ENCODE results near the gene MED17. TPM values are rescaled to one million over a fixed set of nuclear protein-coding genes. Genes with fewer than 3 reads are reported as not detected.

MED17 gene
- total RNA-seq, 1 donor from 2014 or later, result 40.0 TPM

- no peak overlapping the region for H3K4me3 Mint-ChIP-seq (ENCODE audit: unreplicated experiment)
- Histone ChIP-seq H4K20me1 (ENCODE audit: insufficient read depth, low read length) (no peaks in the 10 kb centered on the region), H3K27me3 (ENCODE audit: insufficient read depth, low read length) (no peaks in the 10 kb centered on the region), H3K4me3 (ENCODE audit: insufficient read depth, low read depth, low read length) (no peak overlapping the region), H3K9me3 (ENCODE audit: insufficient read depth, low read depth, low read length) (no peaks in the 10 kb centered on the region), H3K9ac (ENCODE audit: low read length) (no peak overlapping the region), H3K79me2 (ENCODE audit: insufficient read depth, low read length) (no peaks in the 10 kb centered on the region), H2AFZ (ENCODE audit: low read depth, low read length) (no peak overlapping the region), H3K4me1 (ENCODE audit: insufficient read depth, low read length) (peaks cover 12% of the 10 kb centered on the region), H3K36me3 (ENCODE audit: insufficient read depth, low read length) (no peaks in the 10 kb centered on the region), H3K4me2 (ENCODE audit: low read length) (no peak overlapping the region), H3K27ac (ENCODE audit: low read depth, low read length) (no peak overlapping the region)
- FAIRE-seq, result no peak
- H3K27ac Mint-ChIP-seq (ENCODE audit: unreplicated experiment), result no peak overlapping the region
- no peak for DNase-seq (ENCODE audit: low read depth)
- H3K4me1 Mint-ChIP-seq (ENCODE audit: low read depth, unreplicated experiment), result peaks cover 26% of the 10 kb centered on the region
- no peak for TF ChIP-seq CTCF (IDR thresholded peaks at IDR 0.05; ENCODE audit: insufficient read depth, low read depth, low read length)
- no peak for TF ChIP-seq EZH2 (IDR thresholded peaks at IDR 0.05; ENCODE audit: insufficient read depth, low read length)
- no peaks in the 10 kb centered on the region for H3K36me3 Mint-ChIP-seq (ENCODE audit: low read depth, unreplicated experiment)
- peaks cover 2% of the 10 kb centered on the region for H3K9me3 Mint-ChIP-seq (ENCODE audit: unreplicated experiment)
- H3K27me3 Mint-ChIP-seq (ENCODE audit: low read depth, unreplicated experiment), result peaks cover 7% of the 10 kb centered on the region
Observed at GRCh38 chr11:93844568-93844967, 60.5 kb downstream of the MED17 start.

- Histone ChIP-seq H3K27ac (ENCODE audit: low read depth, low read length) (no peak overlapping the region), H3K36me3 (ENCODE audit: insufficient read depth, low read length) (no peaks in the 10 kb centered on the region), H3K4me2 (ENCODE audit: low read length) (no peak overlapping the region), H3K79me2 (ENCODE audit: insufficient read depth, low read length) (no peaks in the 10 kb centered on the region), H3K9me3 (ENCODE audit: insufficient read depth, low read depth, low read length) (no peaks in the 10 kb centered on the region), H3K4me3 (ENCODE audit: insufficient read depth, low read depth, low read length) (no peak overlapping the region), H3K4me1 (ENCODE audit: insufficient read depth, low read length) (peaks cover 15% of the 10 kb centered on the region), H3K27me3 (ENCODE audit: insufficient read depth, low read length) (no peaks in the 10 kb centered on the region), H3K9ac (ENCODE audit: low read length) (no peak overlapping the region), H4K20me1 (ENCODE audit: insufficient read depth, low read length) (no peaks in the 10 kb centered on the region), H2AFZ (ENCODE audit: low read depth, low read length) (no peak overlapping the region)
- FAIRE-seq (no peak), DNase-seq (ENCODE audit: low read depth) (peak; percentile 11)
- Mint-ChIP-seq H3K4me3 (ENCODE audit: unreplicated experiment) (no peak overlapping the region), H3K9me3 (ENCODE audit: unreplicated experiment) (peaks cover 2% of the 10 kb centered on the region), H3K4me1 (ENCODE audit: low read depth, unreplicated experiment) (peaks cover 26% of the 10 kb centered on the region), H3K27me3 (ENCODE audit: low read depth, unreplicated experiment) (peaks cover 8% of the 10 kb centered on the region), H3K36me3 (ENCODE audit: low read depth, unreplicated experiment) (no peaks in the 10 kb centered on the region), H3K27ac (ENCODE audit: unreplicated experiment) (no peak overlapping the region)
- TF ChIP-seq EZH2 (IDR thresholded peaks at IDR 0.05; ENCODE audit: insufficient read depth, low read length) (no peak), CTCF (IDR thresholded peaks at IDR 0.05; ENCODE audit: insufficient read depth, low read depth, low read length) (no peak)
Observed at GRCh38 chr11:93845181-93846092, 61.4 kb downstream of the MED17 start.

GRCh38 chr11:93846411-93846810 is 62.3 kb downstream of the MED17 start:
- Histone ChIP-seq H3K27ac (ENCODE audit: low read depth, low read length) (no peak overlapping the region), H3K4me1 (ENCODE audit: insufficient read depth, low read length) (peaks cover 15% of the 10 kb centered on the region), H3K36me3 (ENCODE audit: insufficient read depth, low read length) (no peaks in the 10 kb centered on the region), H3K4me2 (ENCODE audit: low read length) (peak overlapping the region; percentile 57), H3K9me3 (ENCODE audit: insufficient read depth, low read depth, low read length) (no peaks in the 10 kb centered on the region), H3K27me3 (ENCODE audit: insufficient read depth, low read length) (no peaks in the 10 kb centered on the region), H3K9ac (ENCODE audit: low read length) (no peak overlapping the region), H2AFZ (ENCODE audit: low read depth, low read length) (peak overlapping the region; percentile 31), H3K4me3 (ENCODE audit: insufficient read depth, low read depth, low read length) (no peak overlapping the region), H4K20me1 (ENCODE audit: insufficient read depth, low read length) (no peaks in the 10 kb centered on the region), H3K79me2 (ENCODE audit: insufficient read depth, low read length) (no peaks in the 10 kb centered on the region)
- DNase-seq (ENCODE audit: low read depth) (peak; percentile 58), FAIRE-seq (no peak)
- H3K9me3 Mint-ChIP-seq (ENCODE audit: unreplicated experiment), result peaks cover 2% of the 10 kb centered on the region
- H3K4me1 Mint-ChIP-seq (ENCODE audit: low read depth, unreplicated experiment), result peaks cover 26% of the 10 kb centered on the region
- no peaks in the 10 kb centered on the region for H3K36me3 Mint-ChIP-seq (ENCODE audit: low read depth, unreplicated experiment)
- no peak overlapping the region for H3K4me3 Mint-ChIP-seq (ENCODE audit: unreplicated experiment)
- TF ChIP-seq CTCF (IDR thresholded peaks at IDR 0.05; ENCODE audit: insufficient read depth, low read depth, low read length) (no peak), EZH2 (IDR thresholded peaks at IDR 0.05; ENCODE audit: insufficient read depth, low read length) (no peak)
- H3K27me3 Mint-ChIP-seq (ENCODE audit: low read depth, unreplicated experiment), result peaks cover 8% of the 10 kb centered on the region
- H3K27ac Mint-ChIP-seq (ENCODE audit: unreplicated experiment), result no peak overlapping the region

All from astrocyte (in vitro differentiated cells and primary cell).